Astrocyte (in vitro differentiated cells and primary cell): ENCODE data around the gene PPFIA1. TPM values are rescaled to one million over a fixed set of nuclear protein-coding genes. Genes with fewer than 3 reads are reported as not detected.

Source experiments
- DNase-seq: peaks from one replicate; pipeline ENCODE4 v3.0.0-alpha.2; 2010; ENCODE audit warnings: low read depth
- FAIRE-seq: peaks from 2 replicates; lab custom pipeline; 2011; peaks lifted over from hg19 to GRCh38; lab: Jason Lieb, UNC
- H2AFZ ChIP-seq: 2 replicates; pipeline ENCODE4 v1.6.0; 2012; ENCODE audit warnings: low read depth, low read length, inconsistent platforms
- H3K27ac ChIP-seq: 2 replicates; pipeline ENCODE4 v1.5.1; 2011; ENCODE audit warnings: low read depth, low read length, inconsistent platforms
- H3K27me3 ChIP-seq: 2 replicates; pipeline ENCODE4 v1.6.0; 2011; ENCODE audit warnings: low read length, inconsistent platforms; ENCODE audit not compliant: insufficient read depth
- H3K36me3 ChIP-seq: 2 replicates; pipeline ENCODE4 v1.5.1; 2011; ENCODE audit warnings: low read length, inconsistent platforms; ENCODE audit not compliant: insufficient read depth
- H3K4me1 ChIP-seq: 2 replicates; pipeline ENCODE4 v1.5.1; 2011; ENCODE audit warnings: low read length, inconsistent platforms; ENCODE audit not compliant: insufficient read depth
- H3K4me2 ChIP-seq: 2 replicates; pipeline ENCODE4 v1.6.0; 2012; ENCODE audit warnings: low read length, inconsistent platforms
- H3K4me3 ChIP-seq: 2 replicates; pipeline ENCODE4 v1.5.1; 2011; ENCODE audit warnings: low read depth, mild to moderate bottlenecking, low read length, inconsistent platforms; ENCODE audit not compliant: insufficient read depth
- H3K79me2 ChIP-seq: 2 replicates; pipeline ENCODE4 v1.6.0; 2012; ENCODE audit warnings: mild to moderate bottlenecking, low read length, inconsistent platforms; ENCODE audit not compliant: insufficient read depth
- H3K9ac ChIP-seq: 2 replicates; pipeline ENCODE4 v1.6.0; 2012; ENCODE audit warnings: mild to moderate bottlenecking, low read length, inconsistent platforms
- H3K9me3 ChIP-seq: 2 replicates; pipeline ENCODE4 v1.5.1; 2012; ENCODE audit warnings: low read depth, mild to moderate bottlenecking, low read length, inconsistent platforms; ENCODE audit not compliant: insufficient read depth
- H4K20me1 ChIP-seq: 2 replicates; pipeline ENCODE4 v1.6.0; 2012; ENCODE audit warnings: low read length, inconsistent platforms; ENCODE audit not compliant: insufficient read depth
- H3K27ac Mint-ChIP-seq: one replicate; pipeline ENCODE4 v1.8.0; 2021; ENCODE audit warnings: mild to moderate bottlenecking, mixed read lengths; ENCODE audit not compliant: unreplicated experiment
- H3K27me3 Mint-ChIP-seq: one replicate; pipeline ENCODE4 v1.8.0; 2021; ENCODE audit warnings: low read depth, mixed read lengths; ENCODE audit not compliant: unreplicated experiment
- H3K36me3 Mint-ChIP-seq: one replicate; pipeline ENCODE4 v1.8.0; 2021; ENCODE audit warnings: low read depth, mixed read lengths; ENCODE audit not compliant: unreplicated experiment
- H3K4me1 Mint-ChIP-seq: one replicate; pipeline ENCODE4 v1.8.0; 2021; ENCODE audit warnings: low read depth, mixed read lengths; ENCODE audit not compliant: unreplicated experiment
- H3K4me3 Mint-ChIP-seq: one replicate; pipeline ENCODE4 v1.8.0; 2021; ENCODE audit warnings: mild to moderate bottlenecking, moderate library complexity, mixed read lengths; ENCODE audit not compliant: unreplicated experiment
- H3K9me3 Mint-ChIP-seq: one replicate; pipeline ENCODE4 v1.8.0; 2021; ENCODE audit warnings: mild to moderate bottlenecking, mixed read lengths; ENCODE audit not compliant: unreplicated experiment
- EZH2 ChIP-seq: IDR thresholded peaks from 2 replicates; pipeline ENCODE4 v1.6.1; 2012; ENCODE audit warnings: mild to moderate bottlenecking, low read length, inconsistent platforms; ENCODE audit not compliant: insufficient read depth
- total RNA-seq: library from RNA; stranded (reverse); gene quantifications from 2 replicates; pipeline ENCODE4 v1.2.1, GENCODE V29; 2021
- TF ChIP-seq, protein P1 (sequence below): IDR thresholded peaks from 2 replicates; pipeline ENCODE4 v1.5.1; 2011; ENCODE audit warnings: low read depth, mild to moderate bottlenecking, inconsistent platforms, low read length, moderate library complexity; ENCODE audit not compliant: insufficient read depth

PPFIA1 gene
- total RNA-seq, 1 donor from 2014 or later: 54.7 TPM

DNA sequence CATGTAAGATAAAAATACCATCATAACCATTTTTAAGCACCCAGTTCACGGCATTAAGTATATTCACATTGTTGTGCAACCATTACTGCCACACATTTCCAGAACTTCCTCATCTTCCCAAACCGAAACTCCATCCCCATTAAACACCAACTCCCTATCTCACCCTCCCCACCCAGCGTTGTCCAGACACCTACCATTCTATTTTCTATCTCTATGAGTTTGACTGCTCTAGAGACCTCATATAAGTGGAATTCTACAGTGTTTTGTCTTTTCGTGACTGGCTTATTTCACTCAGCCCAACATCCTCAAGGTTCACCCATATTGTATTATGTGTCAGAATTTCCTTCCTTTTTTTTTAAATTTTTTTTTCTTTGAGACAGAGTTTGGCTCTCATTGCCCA, 45.2 kb downstream of the PPFIA1 start:
- no peak for TF ChIP-seq EZH2
- TF ChIP-seq, protein P1, sequence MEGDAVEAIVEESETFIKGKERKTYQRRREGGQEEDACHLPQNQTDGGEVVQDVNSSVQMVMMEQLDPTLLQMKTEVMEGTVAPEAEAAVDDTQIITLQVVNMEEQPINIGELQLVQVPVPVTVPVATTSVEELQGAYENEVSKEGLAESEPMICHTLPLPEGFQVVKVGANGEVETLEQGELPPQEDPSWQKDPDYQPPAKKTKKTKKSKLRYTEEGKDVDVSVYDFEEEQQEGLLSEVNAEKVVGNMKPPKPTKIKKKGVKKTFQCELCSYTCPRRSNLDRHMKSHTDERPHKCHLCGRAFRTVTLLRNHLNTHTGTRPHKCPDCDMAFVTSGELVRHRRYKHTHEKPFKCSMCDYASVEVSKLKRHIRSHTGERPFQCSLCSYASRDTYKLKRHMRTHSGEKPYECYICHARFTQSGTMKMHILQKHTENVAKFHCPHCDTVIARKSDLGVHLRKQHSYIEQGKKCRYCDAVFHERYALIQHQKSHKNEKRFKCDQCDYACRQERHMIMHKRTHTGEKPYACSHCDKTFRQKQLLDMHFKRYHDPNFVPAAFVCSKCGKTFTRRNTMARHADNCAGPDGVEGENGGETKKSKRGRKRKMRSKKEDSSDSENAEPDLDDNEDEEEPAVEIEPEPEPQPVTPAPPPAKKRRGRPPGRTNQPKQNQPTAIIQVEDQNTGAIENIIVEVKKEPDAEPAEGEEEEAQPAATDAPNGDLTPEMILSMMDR: no peak
- no peak overlapping the region for H3K4me2 ChIP-seq
- H3K27me3 ChIP-seq: no peaks in the 10 kb centered on the region
- H3K4me3 Mint-ChIP-seq: no peak overlapping the region
- H3K27ac Mint-ChIP-seq: peak overlapping the region; percentile 45
- no peaks in the 10 kb centered on the region for H3K9me3 Mint-ChIP-seq
- H3K79me2 ChIP-seq: peaks cover 79% of the 10 kb centered on the region
- no peaks in the 10 kb centered on the region for H3K9me3 ChIP-seq
- H3K4me1 Mint-ChIP-seq: peaks cover 18% of the 10 kb centered on the region
- H3K36me3 ChIP-seq: no peaks in the 10 kb centered on the region
- H3K4me1 ChIP-seq: no peaks in the 10 kb centered on the region
- no peak for FAIRE-seq
- H3K4me3 ChIP-seq: no peak overlapping the region
- no peak overlapping the region for H3K27ac ChIP-seq
- no peak overlapping the region for H3K9ac ChIP-seq
- H2AFZ ChIP-seq: no peak overlapping the region
- peaks cover 66% of the 10 kb centered on the region for H4K20me1 ChIP-seq
- H3K27me3 Mint-ChIP-seq: no peaks in the 10 kb centered on the region
- DNase-seq: no peak
- H3K36me3 Mint-ChIP-seq: peaks cover 9% of the 10 kb centered on the region

DNA sequence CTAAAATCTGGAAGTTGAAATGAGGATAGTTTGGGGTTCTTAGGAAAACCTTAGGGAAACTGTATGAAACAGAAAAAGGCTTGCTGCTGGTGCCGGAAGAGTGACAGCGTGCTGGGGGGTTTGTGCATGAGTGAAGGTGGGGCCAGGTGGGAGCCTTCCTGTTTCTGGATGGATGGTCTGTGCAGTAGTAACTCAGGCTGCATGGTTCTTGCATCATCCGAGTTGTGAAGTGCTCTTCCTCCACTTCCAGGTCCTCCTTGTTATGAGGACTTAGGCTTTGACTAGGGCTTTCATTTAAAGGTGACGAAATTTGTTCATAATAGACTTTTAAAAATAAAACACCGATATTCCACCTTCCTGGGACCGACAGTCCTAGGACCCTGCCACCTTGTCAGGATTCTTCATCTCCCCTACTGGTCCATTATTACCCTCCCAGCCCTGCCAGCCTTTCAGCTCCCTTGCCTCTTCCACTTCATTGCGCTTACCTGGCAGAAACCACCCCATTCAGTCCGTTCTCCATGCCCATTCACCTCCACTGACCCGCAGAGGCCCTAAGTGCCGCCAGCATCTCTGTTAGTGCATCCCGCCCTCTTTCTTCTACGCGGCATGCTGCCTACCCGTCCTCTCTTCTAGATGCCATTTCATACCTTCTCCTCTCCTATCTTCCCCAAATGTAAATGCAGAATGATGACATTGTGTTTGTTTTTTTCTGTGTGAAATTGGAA, 47.3 kb downstream of the PPFIA1 start:
- peaks cover 6% of the 10 kb centered on the region for H3K36me3 Mint-ChIP-seq
- Histone ChIP-seq H3K9me3 (no peaks in the 10 kb centered on the region), H3K27me3 (no peaks in the 10 kb centered on the region), H3K27ac (no peak overlapping the region), H3K4me3 (no peak overlapping the region), H3K9ac (no peak overlapping the region), H4K20me1 (peaks cover 57% of the 10 kb centered on the region), H3K79me2 (peaks cover 66% of the 10 kb centered on the region), H3K4me1 (no peaks in the 10 kb centered on the region), H3K4me2 (no peak overlapping the region), H2AFZ (no peak overlapping the region), H3K36me3 (no peaks in the 10 kb centered on the region)
- peak overlapping the region; percentile 23 for H3K27ac Mint-ChIP-seq
- no peaks in the 10 kb centered on the region for H3K9me3 Mint-ChIP-seq
- DNase-seq (no peak), FAIRE-seq (no peak)
- no peak overlapping the region for H3K4me3 Mint-ChIP-seq
- peaks cover 24% of the 10 kb centered on the region for H3K4me1 Mint-ChIP-seq
- no peaks in the 10 kb centered on the region for H3K27me3 Mint-ChIP-seq
- no peak for TF ChIP-seq EZH2
- TF ChIP-seq, protein P1: no peak

DNA sequence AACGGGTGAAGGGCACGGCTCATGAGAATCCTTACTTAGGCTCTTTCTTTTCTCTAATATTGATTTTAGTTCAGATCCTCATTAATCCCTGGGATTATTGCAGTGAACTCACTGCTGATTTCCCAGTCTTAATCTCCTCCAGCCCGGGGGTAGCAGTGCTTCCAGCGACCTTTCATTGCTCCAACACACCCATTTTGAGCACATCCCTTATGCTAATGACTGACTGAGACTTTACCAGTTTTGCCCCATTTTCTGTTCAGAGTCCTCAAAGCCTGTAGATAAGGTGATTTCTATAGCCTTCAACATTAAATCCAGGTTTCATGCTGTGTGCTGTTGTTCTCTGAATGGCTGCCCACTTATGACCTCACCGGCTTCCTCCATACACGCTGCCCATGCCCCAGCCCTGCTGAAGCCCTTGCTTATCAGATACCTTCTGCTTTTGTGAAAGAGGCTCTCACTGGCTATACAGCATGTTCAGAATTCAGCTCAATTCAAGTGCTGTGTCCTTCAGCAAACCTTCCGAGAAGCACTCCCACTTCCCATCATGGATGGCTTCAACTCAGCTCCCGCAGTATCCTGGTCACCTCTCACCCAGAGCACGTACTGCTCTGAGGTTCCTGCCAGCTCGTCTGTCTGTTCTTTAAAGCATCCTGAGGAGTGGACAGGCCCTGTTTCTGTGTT, 49.0 kb downstream of the PPFIA1 start:
- Histone ChIP-seq H3K36me3 (no peaks in the 10 kb centered on the region), H3K9me3 (no peaks in the 10 kb centered on the region), H3K79me2 (peaks cover 59% of the 10 kb centered on the region), H3K27me3 (no peaks in the 10 kb centered on the region), H3K4me1 (peaks cover 12% of the 10 kb centered on the region), H3K4me2 (no peak overlapping the region), H4K20me1 (peaks cover 42% of the 10 kb centered on the region), H3K9ac (no peak overlapping the region), H3K4me3 (no peak overlapping the region), H2AFZ (no peak overlapping the region), H3K27ac (no peak overlapping the region)
- FAIRE-seq (no peak), DNase-seq (no peak)
- Mint-ChIP-seq H3K27ac (no peak overlapping the region), H3K4me3 (no peak overlapping the region), H3K27me3 (no peaks in the 10 kb centered on the region), H3K4me1 (peaks cover 26% of the 10 kb centered on the region), H3K36me3 (no peaks in the 10 kb centered on the region), H3K9me3 (no peaks in the 10 kb centered on the region)
- TF ChIP-seq EZH2: no peak
- TF ChIP-seq, protein P1: no peak
